Measurements from ENCODE around the gene LARGE1. TPM values are rescaled to one million over a fixed set of nuclear protein-coding genes. Genes with fewer than 3 reads are reported as not detected.

Gene LARGE1
- total and polyA plus RNA-seq, 7 donors, result 14.9 to 91.6 (median 46.1) TPM

GRCh38 chr22:33873186-33873585, 47.1 kb downstream of the LARGE1 start:
- H3K27ac ChIP-seq, result peak overlapping the region; percentile 88
- H3K9me3 ChIP-seq, result no peaks in the 10 kb centered on the region
- no peak for TF ChIP-seq CTCF (IDR thresholded peaks at IDR 0.05)
- no peaks in the 10 kb centered on the region for H3K36me3 ChIP-seq (ENCODE audit: insufficient read depth in 1 of 2, low read depth in 1 of 2)
- WGBS, 3 donors, result 10 to 16% (median 10%) methylated on average over 14 of the region's 14 CpGs
- H3K27me3 ChIP-seq (ENCODE audit: insufficient read depth in 3 of 3, low read length in 2 of 3), result no peaks in the 10 kb centered on the region
- intact Hi-C loops (cut with DNase I), result no loop called here
- ATAC-seq (peak; percentile 57 to 81 (median 76)), DNase-seq (peak; percentile 41 to 78)
- peak overlapping the region; percentile 5 for H3K4me3 ChIP-seq
- H3K4me1 ChIP-seq, result peaks cover 74% of the 10 kb centered on the region

- TF ChIP-seq CTCF (IDR thresholded peaks at IDR 0.05), result no peak
- Histone ChIP-seq H3K36me3 (ENCODE audit: insufficient read depth in 1 of 2, low read depth in 1 of 2) (no peaks in the 10 kb centered on the region), H3K4me3 (no peak overlapping the region), H3K4me1 (peaks cover 86% of the 10 kb centered on the region), H3K27me3 (ENCODE audit: insufficient read depth in 3 of 3, low read length in 2 of 3) (no peaks in the 10 kb centered on the region), H3K27ac (no peak overlapping the region), H3K9me3 (no peaks in the 10 kb centered on the region)
- DNase-seq (no peak), ATAC-seq (no peak)
- 82 to 87% (median 82%) methylated on average over 8 of the region's 8 CpGs for whole genome bisulfite sequencing, 3 donors
- intact Hi-C loops (cut with DNase I), result no loop called here
Measured at GRCh38 chr22:33871935-33872334, 48.3 kb downstream of the LARGE1 start.

GRCh38 chr22:33869946-33870345, 50.3 kb downstream of the LARGE1 start:
- intact Hi-C loops (cut with DNase I), result no loop called here
- Histone ChIP-seq H3K27me3 (ENCODE audit: insufficient read depth in 3 of 3, low read length in 2 of 3) (no peaks in the 10 kb centered on the region), H3K36me3 (ENCODE audit: insufficient read depth in 1 of 2, low read depth in 1 of 2) (no peaks in the 10 kb centered on the region), H3K4me3 (no peak overlapping the region), H3K27ac (peak overlapping the region; percentile 83), H3K4me1 (peaks cover 87% of the 10 kb centered on the region), H3K9me3 (no peaks in the 10 kb centered on the region)
- 55 to 80% (median 57%) methylated on average over 2 of the region's 2 CpGs for WGBS, 3 donors
- TF ChIP-seq CTCF (IDR thresholded peaks at IDR 0.05), result no peak
- peak in 3 of 4 donors; percentile 36 to 63 (median 43) for ATAC-seq
- DNase-seq, result no peak

- no peaks in the 10 kb centered on the region for H3K9me3 ChIP-seq
- no peaks in the 10 kb centered on the region for H3K27me3 ChIP-seq (ENCODE audit: insufficient read depth in 3 of 3, low read length in 2 of 3)
- no peak overlapping the region for H3K4me3 ChIP-seq
- peak overlapping the region; percentile 83 for H3K27ac ChIP-seq
- peaks cover 76% of the 10 kb centered on the region for H3K4me1 ChIP-seq
- no peak for TF ChIP-seq CTCF (IDR thresholded peaks at IDR 0.05)
- intact Hi-C loops (cut with DNase I), result no loop called here
- no peak for DNase-seq
- no peak for ATAC-seq
- no peaks in the 10 kb centered on the region for H3K36me3 ChIP-seq (ENCODE audit: insufficient read depth in 1 of 2, low read depth in 1 of 2)
- WGBS, 3 donors, result 95 to 97% (median 96%) methylated on average over 9 of the region's 9 CpGs
Measured at GRCh38 chr22:33867971-33868370, 52.3 kb downstream of the LARGE1 start.
